CD4-positive, alpha-beta memory T cell (primary cell): ENCODE results near the gene AGXT. TPM values are rescaled to one million over a fixed set of nuclear protein-coding genes. Genes with fewer than 3 reads are reported as not detected.

Source experiments
- CTCF ChIA-PET: fragments of 350-600 bp; sonication (Branson Sonifier 250); formaldehyde crosslinking; loops from one replicate; lab custom pipeline; 2021; ENCODE audit warnings: inconsistent platforms; ENCODE audit not compliant: partially characterized antibody; lab: Charles Lee
- POLR2A ChIA-PET: fragments of 350-600 bp; sonication (Branson Sonifier 250); formaldehyde crosslinking; loops from one replicate; lab custom pipeline; 2021; ENCODE audit not compliant: partially characterized antibody; lab: Charles Lee
- DNase-seq, 5 donors: peaks; one replicate each; pipeline versions ENCODE4 v3.0.0 to v3.0.0-alpha.2; 2020 to 2022; ENCODE audit warnings: mixed read lengths in 1 of 5
- H3K27ac ChIP-seq: one replicate; pipeline ENCODE4 v1.7.0; 2013; ENCODE audit warnings: low read depth, low read length
- H3K27me3 ChIP-seq: 2 replicates; pipeline ENCODE4 v1.7.0; 2013; ENCODE audit warnings: mild to moderate bottlenecking, low read length, moderate library complexity; ENCODE audit not compliant: insufficient read depth
- H3K36me3 ChIP-seq: 2 replicates; pipeline ENCODE4 v1.7.0; 2013; ENCODE audit warnings: mild to moderate bottlenecking, low read length, moderate library complexity; ENCODE audit not compliant: insufficient read depth
- H3K4me1 ChIP-seq: 2 replicates; pipeline ENCODE4 v1.7.0; 2013; ENCODE audit warnings: mild to moderate bottlenecking, low read length, moderate library complexity; ENCODE audit not compliant: insufficient read depth
- H3K4me3 ChIP-seq, 2 donors: one replicate each; pipeline ENCODE4 v1.7.0; 2013; ENCODE audit warnings: low read length in 2 of 2, mild to moderate bottlenecking in 1 of 2
- H3K9me3 ChIP-seq, 2 donors: one replicate each; pipeline ENCODE4 v1.7.0; 2013; ENCODE audit warnings: low read length in 2 of 2, control low read depth in 1 of 2; ENCODE audit not compliant: control insufficient read depth in 1 of 2
- H3K27ac Mint-ChIP-seq, 7 donors: one replicate each; pipeline ENCODE4 v1.8.0; 2020 to 2021; ENCODE audit warnings: mixed read lengths in 7 of 7, mild to moderate bottlenecking in 6 of 7, inconsistent platforms in 3 of 7, moderate library complexity in 3 of 7
- H3K27me3 Mint-ChIP-seq, 2 donors: one replicate each; pipeline ENCODE4 v1.8.0; 2020 to 2021; ENCODE audit warnings: mixed read lengths in 2 of 2
- H3K36me3 Mint-ChIP-seq, 2 donors: one replicate each; pipeline ENCODE4 v1.8.0; 2020 to 2021; ENCODE audit warnings: mixed read lengths in 2 of 2, inconsistent platforms in 1 of 2, mild to moderate bottlenecking in 1 of 2
- H3K4me1 Mint-ChIP-seq, 4 donors: one replicate each; pipeline ENCODE4 v1.8.0; 2020 to 2021; ENCODE audit warnings: mixed read lengths in 4 of 4, mild to moderate bottlenecking in 1 of 4
- H3K4me3 Mint-ChIP-seq, 8 donors: one replicate each; pipeline ENCODE4 v1.8.0; 2020 to 2021; ENCODE audit warnings: mixed read lengths in 8 of 8, mild to moderate bottlenecking in 7 of 8, moderate library complexity in 6 of 8, inconsistent platforms in 3 of 8
- H3K9me3 Mint-ChIP-seq, 8 donors: one replicate each; pipeline ENCODE4 v1.8.0; 2020 to 2021; ENCODE audit warnings: mixed read lengths in 8 of 8, mild to moderate bottlenecking in 5 of 8, inconsistent platforms in 3 of 8, moderate library complexity in 1 of 8
- intact Hi-C: fragments of 100-400 bp; cut with micrococcal nuclease; formaldehyde crosslinking; loops from one replicate; pipeline ENCODE4 v1.15.1; 2023
- polyA plus RNA-seq, 2 donors: library from polyadenylated mRNA; unstranded; fragments of 300-500 nt; fragmentation: Illumina TruSeq; gene quantifications; one replicate each; pipeline ENCODE4 v1.2.3, GENCODE V29; 2021
- total RNA-seq, 2 experiments: library from RNA; stranded (reverse); gene quantifications; one replicate each; pipeline ENCODE4 v1.2.3, GENCODE V29; 2021

Gene AGXT
- total and polyA plus RNA-seq, 4 experiments from 2014 or later, result not detected

- no peaks in the 10 kb centered on the region for H3K36me3 ChIP-seq
- H3K27me3 ChIP-seq, result peaks cover 59% of the 10 kb centered on the region
- Mint-ChIP-seq H3K36me3 (no peaks in the 10 kb centered on the region), H3K27me3 (peaks cover 48 to 56% of the 10 kb centered on the region in 2 donors), H3K27ac (no peak overlapping the region), H3K4me1 (peaks cover 4 to 16% (median 5%) of the 10 kb centered on the region in 4 donors), H3K4me3 (no peak overlapping the region), H3K9me3 (peaks cover 0 to 8% (median 4%) of the 10 kb centered on the region in 8 donors)
- intact Hi-C loops, result no loop called here
- POLR2A ChIA-PET, result no interaction called here
- H3K4me3 ChIP-seq, result no peak overlapping the region
- H3K9me3 ChIP-seq, result no peaks in the 10 kb centered on the region
- CTCF ChIA-PET, result no interaction called here
- H3K4me1 ChIP-seq, result peaks cover 8% of the 10 kb centered on the region
- no peak overlapping the region for H3K27ac ChIP-seq
- no peak for DNase-seq
These were observed 44.9 kb upstream of the AGXT start for GRCh38 chr2:240823449-240824336.

GRCh38 chr2:240825476-240825875 lies 43.1 kb upstream of the AGXT start:
- Histone ChIP-seq H3K4me1 (peaks cover 8% of the 10 kb centered on the region), H3K4me3 (no peak overlapping the region), H3K9me3 (no peaks in the 10 kb centered on the region), H3K27me3 (peaks cover 59% of the 10 kb centered on the region), H3K36me3 (no peaks in the 10 kb centered on the region), H3K27ac (no peak overlapping the region)
- intact Hi-C loops, result no loop called here
- no peak overlapping the region for H3K27ac Mint-ChIP-seq
- no peak overlapping the region for H3K4me3 Mint-ChIP-seq
- H3K4me1 Mint-ChIP-seq, result peaks cover 4 to 16% (median 5%) of the 10 kb centered on the region in 4 donors
- DNase-seq, result no peak
- H3K27me3 Mint-ChIP-seq, result peaks cover 54 to 65% of the 10 kb centered on the region in 2 donors
- H3K36me3 Mint-ChIP-seq, result no peaks in the 10 kb centered on the region
- ChIA-PET CTCF (no interaction called here), POLR2A (no interaction called here)
- peaks cover 0 to 8% (median 4%) of the 10 kb centered on the region in 8 donors for H3K9me3 Mint-ChIP-seq

- H3K4me3 Mint-ChIP-seq, result peak overlapping the region in 7 of 8 donors; percentile 12 to 81 (median 67)
- H3K27ac Mint-ChIP-seq, result peak overlapping the region in 4 of 7 donors; percentile 7 to 51 (median 36)
- Histone ChIP-seq H3K27me3 (peaks cover 15% of the 10 kb centered on the region), H3K4me1 (peaks cover 12% of the 10 kb centered on the region), H3K9me3 (no peaks in the 10 kb centered on the region), H3K36me3 (no peaks in the 10 kb centered on the region), H3K27ac (no peak overlapping the region), H3K4me3 (peak overlapping the region; percentile 34 to 36)
- intact Hi-C loops, result loop anchor here (1.0 to 5.0 kb wide), 9 partner anchors 205 to 870 kb away; partner anchors contain the start of genes DUSP28, FARP2, GPC1 and HDLBP
- ChIA-PET CTCF (interaction anchor here (1.4 kb wide), 1 partner anchor 20 kb away, joined by 6 read pairs; no protein-coding TSS in a partner anchor), POLR2A (interaction anchor here (0.6 to 1.9 kb wide), 4 partner anchors 245 to 319 kb away, joined by 3 to 7 read pairs (median 4); partner anchors contain the start of genes CAPN10 and PPP1R7)
- H3K4me1 Mint-ChIP-seq, result peaks cover 0 to 6% (median 3%) of the 10 kb centered on the region in 4 donors
- peaks cover 13 to 17% of the 10 kb centered on the region in 2 donors for H3K27me3 Mint-ChIP-seq
- DNase-seq, result no peak
- H3K36me3 Mint-ChIP-seq, result peaks cover 0 to 1% of the 10 kb centered on the region in 2 donors
- H3K9me3 Mint-ChIP-seq, result no peaks in the 10 kb centered on the region
These were observed 36.9 kb upstream of the AGXT start for GRCh38 chr2:240831594-240832204.

- Mint-ChIP-seq H3K4me1 (peaks cover 0 to 6% (median 3%) of the 10 kb centered on the region in 4 donors), H3K9me3 (no peaks in the 10 kb centered on the region), H3K4me3 (peak overlapping the region in 6 of 8 donors; percentile 12 to 81 (median 66)), H3K27me3 (peaks cover 8 to 16% of the 10 kb centered on the region in 2 donors), H3K36me3 (peaks cover 0 to 1% of the 10 kb centered on the region in 2 donors), H3K27ac (peak overlapping the region in 3 of 7 donors; percentile 55 to 91 (median 82))
- H3K4me3 ChIP-seq, result peak overlapping the region; percentile 34 to 36
- no peaks in the 10 kb centered on the region for H3K36me3 ChIP-seq
- H3K4me1 ChIP-seq, result peaks cover 12% of the 10 kb centered on the region
- ChIA-PET POLR2A (interaction anchor here (0.6 to 1.9 kb wide), 4 partner anchors 246 to 318 kb away, joined by 3 to 7 read pairs (median 4); partner anchors contain the start of genes CAPN10 and PPP1R7), CTCF (interaction anchor here (1.1 to 1.4 kb wide), 2 partner anchors 19 to 318 kb away, joined by 5 to 6 read pairs; no protein-coding TSS in a partner anchor)
- H3K27ac ChIP-seq, result no peak overlapping the region
- peaks cover 10% of the 10 kb centered on the region for H3K27me3 ChIP-seq
- intact Hi-C loops, result loop anchor here (1.0 to 5.0 kb wide), 9 partner anchors 204 to 869 kb away; partner anchors contain the start of genes DUSP28, FARP2, GPC1 and HDLBP
- peak; percentile 98 to 99 (median 99) for DNase-seq
- no peaks in the 10 kb centered on the region for H3K9me3 ChIP-seq
These were observed 36.4 kb upstream of the AGXT start for GRCh38 chr2:240832205-240832727.

- ChIA-PET CTCF (interaction anchor here (1.1 to 1.4 kb wide), 2 partner anchors 19 to 319 kb away, joined by 5 to 6 read pairs; no protein-coding TSS in a partner anchor), POLR2A (interaction anchor here (1.0 to 1.9 kb wide), 3 partner anchors 246 to 317 kb away, joined by 4 to 7 read pairs (median 5); partner anchors contain the start of genes CAPN10 and PPP1R7)
- Histone ChIP-seq H3K4me1 (peaks cover 12% of the 10 kb centered on the region), H3K27ac (no peak overlapping the region), H3K4me3 (no peak overlapping the region), H3K36me3 (no peaks in the 10 kb centered on the region), H3K9me3 (no peaks in the 10 kb centered on the region), H3K27me3 (peaks cover 4% of the 10 kb centered on the region)
- Mint-ChIP-seq H3K36me3 (peaks cover 0 to 1% of the 10 kb centered on the region in 2 donors), H3K9me3 (no peaks in the 10 kb centered on the region), H3K4me1 (peaks cover 0 to 6% (median 3%) of the 10 kb centered on the region in 4 donors), H3K4me3 (no peak overlapping the region), H3K27ac (peak overlapping the region in 6 of 7 donors; percentile 16 to 81 (median 58)), H3K27me3 (peaks cover 8 to 18% of the 10 kb centered on the region in 2 donors)
- DNase-seq, result no peak
- intact Hi-C loops, result loop anchor here (1.0 to 5.0 kb wide), 9 partner anchors 203 to 868 kb away; partner anchors contain the start of genes DUSP28, FARP2, GPC1 and HDLBP
These were observed 35.6 kb upstream of the AGXT start for GRCh38 chr2:240832921-240833494.

- Mint-ChIP-seq H3K9me3 (no peaks in the 10 kb centered on the region), H3K4me1 (peaks cover 0 to 6% (median 3%) of the 10 kb centered on the region in 4 donors), H3K4me3 (no peak overlapping the region), H3K27me3 (peaks cover 11 to 16% of the 10 kb centered on the region in 2 donors), H3K27ac (peak overlapping the region in 2 of 7 donors; percentile 16 to 85), H3K36me3 (peaks cover 0 to 1% of the 10 kb centered on the region in 2 donors)
- no peaks in the 10 kb centered on the region for H3K9me3 ChIP-seq
- ChIA-PET POLR2A (no interaction called here), CTCF (no interaction called here)
- peaks cover 12% of the 10 kb centered on the region for H3K4me1 ChIP-seq
- DNase-seq, result no peak
- H3K27me3 ChIP-seq, result no peaks in the 10 kb centered on the region
- no peak overlapping the region for H3K4me3 ChIP-seq
- H3K36me3 ChIP-seq, result no peaks in the 10 kb centered on the region
- no peak overlapping the region for H3K27ac ChIP-seq
- intact Hi-C loops, result loop anchor here (5.0 kb wide), 3 partner anchors 322 to 523 kb away; partner anchors contain the start of genes FARP2 and GPC1
These were observed 34.8 kb upstream of the AGXT start for GRCh38 chr2:240833724-240834285.
